Measurements from ENCODE around the gene C9orf43. TPM values are rescaled to one million over a fixed set of nuclear protein-coding genes. Genes with fewer than 3 reads are reported as not detected.

The C9orf43 gene
- total and polyA plus RNA-seq, 9 of the 15 experiments (the other 6 are each of a cell fraction or from before 2014, with no cell fraction given), result 0.21 to 0.58 (median 0.33) TPM

- peaks cover 8% of the 10 kb centered on the region; the same call in 2 of the 3 replicates for H3K79me2 ChIP-seq (ENCODE audit: control insufficient read depth, insufficient read depth, low read length)
- H3K4me3 ChIP-seq, result peak within 1 kb of the TSS; percentile 87
- H3K36me3 ChIP-seq (ENCODE audit: control insufficient read depth, insufficient read depth, low read length), result peaks cover 28% of the 10 kb centered on the region
- ATAC-seq (peak; percentile 87), FAIRE-seq (no peak), DNase-seq (ENCODE audit: extremely low read depth in 1 of 4, low spot score in 3 of 4) (peak; percentile 88 to 96 (median 94))
- ChIA-PET CTCF (ENCODE audit: low intra/inter-chr PET ratio) (no interaction called here), POLR2A (interaction anchor here (0.7 kb wide), 1 partner anchor 14 kb away, joined by 3 read pairs; no protein-coding TSS in a partner anchor)
- WGBS (ENCODE audit: insufficient coverage, low coverage, missing lambda C conversion rate), result 3% methylated on average over 29 of the region's 74 CpGs
- peaks cover 3% of the 10 kb centered on the region for H3K9me1 ChIP-seq (ENCODE audit: control insufficient read depth, insufficient read depth, low read length)
- peak within 1 kb of the TSS; percentile 84 to 97 for H3K9ac ChIP-seq (ENCODE audit: insufficient read depth in 1 of 2, low read depth in 2 of 2, low read length in 2 of 2)
- H3K9me3 ChIP-seq (replicated peaks; ENCODE audit: control insufficient read depth, insufficient read depth, low read depth, low read length), result no peaks in the 10 kb centered on the region
- peak within 1 kb of the TSS; percentile 83 for H3K4me2 ChIP-seq (ENCODE audit: insufficient read depth, low read length)
- peak within 1 kb of the TSS; percentile 79 for H3K27ac ChIP-seq (ENCODE audit: extremely low read depth, low read depth, low read length)
- H3K4me1 ChIP-seq (replicated peaks in 1 of 2; ENCODE audit: control insufficient read depth in 2 of 2, insufficient read depth in 2 of 2, low read length in 2 of 2), result peaks cover 25 to 26% of the 10 kb centered on the region in 2 experiments; a peak in 4 of 5 replicates
- H3K27me3 ChIP-seq (ENCODE audit: control insufficient read depth in 2 of 2, insufficient read depth in 2 of 2, low read length in 2 of 2), result no peaks in the 10 kb centered on the region
- intact Hi-C loops (cut with micrococcal nuclease) (loop anchor here (2.0 kb wide), 1 partner anchor 68 kb away; no protein-coding TSS in a partner anchor), in situ Hi-C loops (cut with MboI) (no loop called here)
- peak within 1 kb of the TSS; percentile 97 for H2AFZ ChIP-seq (ENCODE audit: low read depth, low read length)
- no peaks in the 10 kb centered on the region; the same call in none of the 2 replicates for H4K20me1 ChIP-seq (replicated peaks; ENCODE audit: control insufficient read depth, insufficient read depth, low read length)
- no TSS peak for BruUV-seq (replicated peaks)
- TF ChIP-seq ZBTB43 (CRISPR knock-in tag; IDR thresholded peaks at IDR 0.05), result no peak
- peak; percentile 76 for TF ChIP-seq VEZF1 (CRISPR knock-in tag; IDR thresholded peaks at IDR 0.05)
- TF ChIP-seq SNIP1 (IDR thresholded peaks at IDR 0.05; ENCODE audit: low read depth), result no peak
- peak in 1 of 2 experiments; percentile 36; a peak in 1 of 4 replicates for TF ChIP-seq MLLT1 (IDR thresholded peaks at IDR 0.05)
- TF ChIP-seq KLF6 (CRISPR knock-in tag; IDR thresholded peaks at IDR 0.05; ENCODE audit: borderline replicate concordance), result no peak
- no peak for TF ChIP-seq NR2F6 (CRISPR knock-in tag; IDR thresholded peaks at IDR 0.05)
- no peak for TF ChIP-seq SRSF7 (optimal IDR thresholded peaks at IDR 0.05; ENCODE audit: low read depth, low read length)
- TF ChIP-seq TARDBP (IDR thresholded peaks at IDR 0.05), result no peak
- no peak for TF ChIP-seq CHD4 (IDR thresholded peaks at IDR 0.05; ENCODE audit: insufficient read depth, insufficient replicate concordance, low read depth, low read length, poor library complexity, severe bottlenecking)
- no peak for TF ChIP-seq CBFB (CRISPR knock-in tag; IDR thresholded peaks at IDR 0.05)
- TF ChIP-seq NR1H2 (CRISPR knock-in tag; IDR thresholded peaks at IDR 0.05), result 0 out of 2 replicates have a peak, but pooled peaks have one; percentile 43
- TF ChIP-seq MEF2A (IDR thresholded peaks at IDR 0.05; ENCODE audit: control insufficient read depth, low read depth, low read length), result no peak
- no peak for TF ChIP-seq SETDB1 (IDR thresholded peaks at IDR 0.05; ENCODE audit: low read length)
- TF ChIP-seq ZBTB2 (IDR thresholded peaks at IDR 0.05), result 0 out of 2 replicates have a peak, but pooled peaks have one; percentile 30
Observed at GRCh38 chr9:113376634-113377567, 33.6 kb upstream of the C9orf43 start, which contains the start of gene HDHD3. Gene HDHD3, minus strand, starts transcription at chr9:113376986. Its CDS starts 2,632 bp downstream, at chr9:113374354.
